ENCODE measurements around the gene IFT81.
"Not testable (repeated sequence)": the region's sequence is repeated elsewhere in the genome, so short reads cannot be mapped to it uniquely, and the experiment has no call there.

The IFT81 gene

GRCh38 chr12:110109037-110109836 lies 14.9 kb upstream of the IFT81 start:
- DNase-seq, result no peak

GRCh38 chr12:110109837-110110535 lies 14.2 kb upstream of the IFT81 start:
- DNase-seq, result no peak

GRCh38 chr12:110111476-110112334 lies 12.5 kb upstream of the IFT81 start:
- DNase-seq, result no peak

- no peak for DNase-seq
Observed at GRCh38 chr12:110112335-110112660, 11.9 kb upstream of the IFT81 start.

GRCh38 chr12:110114528-110114937 lies 9.6 kb upstream of the IFT81 start:
- DNase-seq, result no peak

GRCh38 chr12:110115675-110116074 lies 8.5 kb upstream of the IFT81 start:
- DNase-seq, result no peak

- no peak for DNase-seq
Observed at GRCh38 chr12:110116623-110117022, 7.5 kb upstream of the IFT81 start.

- not testable (repeated sequence) for DNase-seq
Observed at GRCh38 chr12:110117210-110117609, 6.9 kb upstream of the IFT81 start.

- DNase-seq, result no peak
Observed at GRCh38 chr12:110117956-110118685, 6.0 kb upstream of the IFT81 start.

GRCh38 chr12:110122929-110123328 lies 1.2 kb upstream of the IFT81 start:
- DNase-seq, result no peak

- DNase-seq, result no peak
Observed at GRCh38 chr12:110123919-110124268, 263 bp upstream of the IFT81 start.

- no peak for DNase-seq
Observed at GRCh38 chr12:110126557-110126956, 2.4 kb downstream of the IFT81 start.

- DNase-seq, result peak in 1 of 2 donors; percentile 3
Observed at GRCh38 chr12:110134691-110135411, 10.7 kb downstream of the IFT81 start.

GRCh38 chr12:110135806-110136205 lies 11.6 kb downstream of the IFT81 start:
- DNase-seq, result no peak

- DNase-seq, result no peak
Observed at GRCh38 chr12:110137786-110138185, 13.6 kb downstream of the IFT81 start.

GRCh38 chr12:110141389-110141788 lies 17.2 kb downstream of the IFT81 start:
- DNase-seq, result no peak

GRCh38 chr12:110146986-110147385 lies 22.8 kb downstream of the IFT81 start:
- no peak for DNase-seq

GRCh38 chr12:110149086-110149660 lies 25.0 kb downstream of the IFT81 start:
- DNase-seq, result peak in 1 of 2 donors; percentile 13

- DNase-seq, result no peak
Observed at GRCh38 chr12:110156766-110157165, 32.6 kb downstream of the IFT81 start.

GRCh38 chr12:110157539-110157938 lies 33.4 kb downstream of the IFT81 start:
- DNase-seq, result no peak

- no peak for DNase-seq
Observed at GRCh38 chr12:110159671-110160245, 35.6 kb downstream of the IFT81 start.
